GM12875 (cell line): ENCODE data around the gene AVPI1.
A peak's percentile ranks its signal among the peaks of the same experiment; 100 is the strongest.
"Not testable (repeated sequence)": the region's sequence is repeated elsewhere in the genome, so short reads cannot be mapped to it uniquely, and the experiment has no call there.

Experiments
- H3K4me3 ChIP-seq: one replicate; pipeline ENCODE4 v1.5.1; 2011; ENCODE audit warnings: low read depth, low read length, control low read depth
- TF ChIP-seq, protein P1 (sequence below): IDR thresholded peaks from 2 replicates; pipeline ENCODE4 v1.5.1; 2011; ENCODE audit warnings: low read depth, mild to moderate bottlenecking, control low read depth, inconsistent platforms, low read length, moderate library complexity, borderline replicate concordance; ENCODE audit not compliant: insufficient read depth

The AVPI1 gene

DNA sequence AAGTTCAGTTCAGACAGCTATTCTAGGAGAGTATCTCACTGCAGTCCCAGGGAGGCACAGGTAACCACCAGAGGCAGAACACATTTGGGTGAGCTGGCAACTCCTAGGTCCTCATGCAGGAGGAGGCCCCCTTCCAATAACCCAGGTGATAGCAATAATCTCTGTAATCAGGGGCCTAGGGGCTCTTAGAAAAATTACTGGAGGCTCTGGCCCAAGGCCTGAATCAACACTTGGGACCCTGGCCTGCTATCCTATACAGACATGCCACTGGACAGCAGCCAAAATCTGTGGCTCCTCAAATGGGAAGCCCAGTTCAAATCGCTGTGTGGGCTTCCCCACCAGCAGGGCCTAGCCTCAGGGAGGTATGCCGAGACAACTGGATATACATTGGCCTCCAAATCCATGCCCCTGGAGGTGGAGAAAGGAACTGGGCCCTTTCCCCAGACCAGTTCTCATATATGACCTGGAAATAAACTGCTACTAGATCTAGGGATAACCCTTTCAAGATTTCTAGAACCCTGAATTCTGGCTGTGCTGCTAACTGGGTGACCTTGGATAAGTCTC, 1.6 kb downstream of the AVPI1 start:
- no peak overlapping the region for H3K4me3 ChIP-seq
- TF ChIP-seq, protein P1, sequence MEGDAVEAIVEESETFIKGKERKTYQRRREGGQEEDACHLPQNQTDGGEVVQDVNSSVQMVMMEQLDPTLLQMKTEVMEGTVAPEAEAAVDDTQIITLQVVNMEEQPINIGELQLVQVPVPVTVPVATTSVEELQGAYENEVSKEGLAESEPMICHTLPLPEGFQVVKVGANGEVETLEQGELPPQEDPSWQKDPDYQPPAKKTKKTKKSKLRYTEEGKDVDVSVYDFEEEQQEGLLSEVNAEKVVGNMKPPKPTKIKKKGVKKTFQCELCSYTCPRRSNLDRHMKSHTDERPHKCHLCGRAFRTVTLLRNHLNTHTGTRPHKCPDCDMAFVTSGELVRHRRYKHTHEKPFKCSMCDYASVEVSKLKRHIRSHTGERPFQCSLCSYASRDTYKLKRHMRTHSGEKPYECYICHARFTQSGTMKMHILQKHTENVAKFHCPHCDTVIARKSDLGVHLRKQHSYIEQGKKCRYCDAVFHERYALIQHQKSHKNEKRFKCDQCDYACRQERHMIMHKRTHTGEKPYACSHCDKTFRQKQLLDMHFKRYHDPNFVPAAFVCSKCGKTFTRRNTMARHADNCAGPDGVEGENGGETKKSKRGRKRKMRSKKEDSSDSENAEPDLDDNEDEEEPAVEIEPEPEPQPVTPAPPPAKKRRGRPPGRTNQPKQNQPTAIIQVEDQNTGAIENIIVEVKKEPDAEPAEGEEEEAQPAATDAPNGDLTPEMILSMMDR, result no peak

DNA sequence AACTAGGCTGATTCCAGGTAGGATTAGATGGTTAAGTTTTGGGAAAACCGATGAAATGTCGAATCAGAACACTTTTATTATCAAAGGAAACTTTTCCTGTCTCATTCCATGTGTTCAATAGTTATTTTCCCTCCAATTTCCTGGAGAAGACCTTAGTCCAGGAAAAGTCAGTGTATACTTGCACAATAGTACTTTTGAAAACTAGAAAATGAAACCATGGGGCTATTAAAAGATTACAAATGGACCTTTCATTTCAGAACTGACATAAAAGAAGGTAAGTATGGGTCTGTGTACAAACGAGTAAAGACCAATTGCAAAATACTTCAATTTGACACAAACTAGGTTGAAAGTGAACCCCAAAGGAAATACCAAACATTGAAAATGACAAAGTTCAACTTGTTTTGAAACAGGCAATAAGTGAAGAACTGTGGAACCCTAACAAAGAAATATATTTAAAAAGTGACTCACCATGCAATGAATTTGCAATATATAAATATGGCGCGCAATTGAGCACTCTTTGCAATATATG, 2.1 kb downstream of the AVPI1 start:
- TF ChIP-seq, protein P1, result no peak
- no peak overlapping the region for H3K4me3 ChIP-seq

DNA sequence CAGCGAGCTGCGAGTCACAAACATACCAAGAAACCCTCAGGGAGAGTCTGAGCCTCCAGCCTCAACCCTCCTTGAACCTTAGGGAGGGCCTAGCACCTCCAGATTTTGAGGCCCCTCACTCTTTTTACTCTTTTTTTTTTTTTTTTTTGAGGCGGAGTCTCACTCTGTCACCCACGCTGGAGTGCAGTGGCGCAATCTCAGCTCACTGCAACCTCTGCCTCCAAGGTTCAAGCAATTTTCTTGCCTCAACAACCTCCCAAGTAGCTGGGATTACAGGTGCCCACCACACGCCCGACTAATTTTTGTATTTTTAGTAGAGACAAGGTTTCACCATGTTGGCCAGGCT, 2.7 kb downstream of the AVPI1 start:
- not testable (repeated sequence) for H3K4me3 ChIP-seq

DNA sequence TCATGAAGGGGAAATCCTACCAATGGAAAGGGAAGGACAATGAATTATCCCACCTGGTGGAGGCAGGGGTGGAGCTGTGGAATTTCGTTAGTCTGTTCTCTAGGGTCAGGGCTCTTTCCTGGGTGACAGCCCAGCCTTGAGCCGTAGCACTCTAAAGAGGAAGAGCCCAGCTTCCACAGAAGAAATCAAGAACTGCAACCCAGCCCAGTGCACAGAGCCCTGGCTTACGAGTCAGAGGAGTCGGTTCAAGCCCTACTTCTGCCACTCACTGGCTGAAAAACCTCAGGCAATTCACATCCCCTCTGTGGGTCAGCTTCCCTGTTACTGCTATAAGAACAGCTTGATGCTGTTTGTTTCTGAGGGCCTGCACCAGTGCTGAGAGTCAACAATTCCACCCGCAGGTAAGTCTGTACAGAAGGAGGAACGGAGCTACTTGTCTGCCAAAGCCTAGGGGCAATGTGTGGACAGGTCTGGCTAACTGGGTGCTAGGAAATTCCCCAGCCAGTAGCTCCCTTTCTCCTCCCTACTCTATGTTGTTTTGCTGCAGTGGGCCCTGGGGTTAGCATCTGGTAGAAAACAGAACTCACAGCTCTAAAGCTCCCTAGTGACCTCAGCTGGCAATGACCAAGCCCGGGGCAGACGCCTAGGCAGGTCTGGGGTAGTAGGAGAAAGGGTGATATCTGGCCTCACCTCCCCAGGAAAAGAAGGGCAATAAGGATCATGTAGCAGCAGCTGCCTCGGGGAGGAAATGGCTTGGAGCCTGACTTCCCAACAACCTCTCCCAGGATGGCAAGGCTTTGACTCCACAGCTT, 3.3 kb downstream of the AVPI1 start:
- no peak overlapping the region for H3K4me3 ChIP-seq
- TF ChIP-seq, protein P1, result no peak

DNA sequence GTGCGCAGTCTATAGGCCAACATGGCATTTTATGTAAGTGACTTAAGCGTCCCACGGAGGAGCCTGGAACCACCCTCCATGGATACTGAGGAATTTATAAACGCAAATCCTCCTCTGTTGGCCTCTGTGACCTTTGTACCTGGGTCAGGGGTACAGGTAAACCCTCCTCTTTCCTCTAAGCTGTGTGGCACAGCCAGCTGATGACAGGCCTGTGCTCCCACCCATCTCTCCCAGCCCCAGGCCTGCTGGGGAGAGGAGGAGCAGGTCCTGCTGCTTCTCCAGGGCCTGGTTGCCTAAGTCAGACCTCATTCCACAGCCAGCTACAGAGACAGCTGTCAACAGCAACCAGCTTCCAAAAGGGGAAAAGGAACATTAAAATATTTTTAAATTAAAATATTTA, 5.0 kb downstream of the AVPI1 start:
- TF ChIP-seq, protein P1, result no peak
- no peak overlapping the region for H3K4me3 ChIP-seq

DNA sequence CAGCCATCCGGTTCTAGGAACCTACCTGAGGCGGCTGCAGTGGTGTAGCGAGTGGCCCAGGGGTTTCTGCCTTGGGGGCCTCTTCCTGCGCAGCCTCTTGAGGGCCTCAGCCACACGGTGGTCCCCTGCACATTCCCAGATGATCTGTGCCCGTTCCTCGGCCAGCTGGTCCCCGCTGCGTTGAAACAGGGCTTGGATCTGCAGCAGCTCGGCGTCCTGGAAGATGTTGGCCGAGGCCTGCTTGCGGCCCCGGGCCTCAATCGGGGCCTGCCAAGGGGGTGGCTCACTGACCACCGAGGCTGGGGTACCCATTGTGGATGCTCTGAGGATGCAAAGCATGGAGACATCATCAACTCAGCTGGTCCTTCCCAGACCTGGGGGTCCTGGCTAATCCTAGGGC, 7.4 kb downstream of the AVPI1 start:
- TF ChIP-seq, protein P1, result no peak
- no peak overlapping the region for H3K4me3 ChIP-seq

DNA sequence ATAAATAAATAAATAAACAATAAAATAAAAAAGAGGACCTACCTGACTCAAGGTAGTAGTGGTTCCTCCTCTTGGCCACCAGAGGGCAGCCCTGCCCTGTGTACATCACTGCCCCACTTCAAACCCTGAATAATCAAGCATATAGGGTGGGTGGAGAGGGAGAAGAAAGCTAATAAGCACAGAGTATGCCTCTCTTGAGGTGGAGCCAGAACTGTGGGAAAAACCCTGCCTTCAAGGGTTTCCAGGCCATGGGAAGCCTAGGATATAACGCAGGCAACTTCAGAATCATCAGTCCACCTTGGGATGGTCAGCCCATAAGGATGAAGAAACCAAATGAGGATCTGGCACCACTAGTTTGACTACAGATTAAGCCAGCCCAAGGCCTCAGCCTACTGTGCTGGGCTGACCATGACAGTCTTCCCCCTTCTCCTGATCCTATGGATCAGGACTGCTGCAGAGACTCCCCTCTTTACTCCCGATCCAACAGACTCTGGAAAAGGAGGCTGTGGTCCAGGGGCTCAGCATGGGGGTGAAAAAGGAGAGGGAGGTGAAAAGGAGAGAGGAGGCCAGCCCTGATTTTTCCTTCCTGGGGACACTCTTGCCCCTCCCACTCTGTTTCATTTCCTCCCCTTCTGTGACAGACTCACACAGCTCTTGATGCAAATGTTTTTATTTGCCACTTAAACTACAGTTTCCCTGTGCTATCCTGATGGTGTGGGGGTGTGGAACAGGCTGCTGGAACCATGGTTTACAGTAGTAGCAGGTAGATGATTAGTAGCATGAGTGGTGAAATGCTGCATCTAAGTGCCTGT, 10.1 kb downstream of the AVPI1 start:
- no peak overlapping the region for H3K4me3 ChIP-seq
- TF ChIP-seq, protein P1, result peak; percentile 78
